GM23338 (cell line): ENCODE measurements around the gene ADCYAP1. TPM values are rescaled to one million over a fixed set of nuclear protein-coding genes. Genes with fewer than 3 reads are reported as not detected.

Experiments used
- ATAC-seq: fragments of 200-7000 bp; cut with Tn5 transposase; 3 replicates; pipeline ENCODE4 v1.9.1; 2020
- DNase-seq: peaks from one replicate; pipeline ENCODE4 v3.0.0-alpha.2; 2015; ENCODE audit warnings: low spot score
- H2AFZ ChIP-seq: fragments of 200-600 bp; sonication (generic); 2 replicates; pipeline ENCODE4 v1.8.0; 2016; ENCODE audit warnings: antibody characterized with exemption, mild to moderate bottlenecking, moderate library complexity
- H3F3A ChIP-seq: fragments of 200-600 bp; sonication (generic); replicated peaks from 2 replicates; pipeline ENCODE4 v1.8.0; 2017; ENCODE audit warnings: antibody characterized with exemption, mixed run types, low read depth
- H3K27ac ChIP-seq: fragments of 200-600 bp; sonication (generic); 2 replicates; pipeline ENCODE4 v1.6.1; 2016; ENCODE audit warnings: low read depth
- H3K27me3 ChIP-seq: fragments of 200-600 bp; sonication (generic); 2 replicates; pipeline ENCODE4 v1.8.0; 2016; ENCODE audit warnings: mild to moderate bottlenecking, mixed run types, moderate library complexity; ENCODE audit not compliant: insufficient read depth
- H3K36me3 ChIP-seq: fragments of 200-600 bp; sonication (generic); 2 replicates; pipeline ENCODE4 v1.8.0; 2016; ENCODE audit warnings: mild to moderate bottlenecking; ENCODE audit not compliant: insufficient read depth
- H3K4me1 ChIP-seq: fragments of 200-600 bp; sonication (generic); 2 replicates; pipeline ENCODE4 v1.8.0; 2016; ENCODE audit warnings: mild to moderate bottlenecking, moderate library complexity; ENCODE audit not compliant: insufficient read depth
- H3K4me2 ChIP-seq: fragments of 200-600 bp; sonication (generic); 2 replicates; pipeline ENCODE4 v1.7.1; 2017; ENCODE audit warnings: mixed run types
- H3K4me3 ChIP-seq: fragments of 200-600 bp; sonication (generic); 2 replicates; pipeline ENCODE4 v1.6.1; 2016; ENCODE audit warnings: mixed run types
- H3K79me2 ChIP-seq: fragments of 200-600 bp; sonication (generic); replicated peaks from 2 replicates; pipeline ENCODE4 v1.8.0; 2017; ENCODE audit warnings: mild to moderate bottlenecking; ENCODE audit not compliant: insufficient read depth
- H3K9me2 ChIP-seq: fragments of 200-600 bp; sonication (generic); 2 replicates; pipeline ENCODE4 v1.8.0; 2017; ENCODE audit not compliant: insufficient read depth
- H4K20me1 ChIP-seq: fragments of 200-600 bp; sonication (generic); replicated peaks from 2 replicates; pipeline ENCODE4 v1.8.0; 2017; ENCODE audit warnings: mild to moderate bottlenecking; ENCODE audit not compliant: insufficient read depth
- H3K27ac Mint-ChIP-seq: 2 replicates; pipeline ENCODE4 v1.8.0; 2020; ENCODE audit warnings: inconsistent platforms, mild to moderate bottlenecking, moderate library complexity, mixed read lengths
- H3K27me3 Mint-ChIP-seq: 3 replicates; pipeline ENCODE4 v1.8.0; 2022; ENCODE audit warnings: low read depth, mild to moderate bottlenecking, moderate library complexity, mixed read lengths, inconsistent platforms; ENCODE audit not compliant: insufficient read depth, poor library complexity
- H3K36me3 Mint-ChIP-seq: 3 replicates; pipeline ENCODE4 v1.8.0; 2021; ENCODE audit warnings: low read depth, mild to moderate bottlenecking, inconsistent platforms, moderate library complexity, mixed read lengths
- H3K4me1 Mint-ChIP-seq: 3 replicates; pipeline ENCODE4 v1.8.0; 2020; ENCODE audit warnings: mild to moderate bottlenecking, inconsistent platforms, mixed read lengths
- H3K4me3 Mint-ChIP-seq: 3 replicates; pipeline ENCODE4 v1.8.0; 2021; ENCODE audit warnings: moderate library complexity, mild to moderate bottlenecking, inconsistent platforms, mixed read lengths
- H3K9me3 Mint-ChIP-seq: 3 replicates; pipeline ENCODE4 v1.8.0; 2020; ENCODE audit warnings: moderate library complexity, mild to moderate bottlenecking, inconsistent platforms, mixed read lengths
- CREB1 ChIP-seq: fragments of 250-450 bp; sonication (Bioruptor Pico); IDR thresholded peaks from 2 replicates; pipeline ENCODE4 v1.5.0; 2020; ENCODE audit warnings: low read depth, mild to moderate bottlenecking, moderate library complexity
- CTCF ChIP-seq, 2 experiments: fragments of 200-600 bp in 1 of 2; sonication (generic) in 1 of 2; conservative IDR thresholded peaks; 2 replicates each; pipeline versions ENCODE4 v1.5.1 to v1.6.1; 2016 to 2017; ENCODE audit warnings: antibody characterized with exemption in 2 of 2, low read depth in 2 of 2, mild to moderate bottlenecking in 2 of 2, moderate library complexity in 1 of 2
- ETS1 ChIP-seq: IDR thresholded peaks from 2 replicates; pipeline ENCODE4 v1.6.1; 2016; ENCODE audit warnings: antibody characterized with exemption
- EZH2 ChIP-seq: fragments of 200-600 bp; sonication (generic); IDR thresholded peaks from one replicate; pipeline ENCODE4 v1.8.0; 2017; ENCODE audit warnings: antibody characterized with exemption, mild to moderate bottlenecking, low read depth; ENCODE audit not compliant: unreplicated experiment
- EZH2phosphoT487 ChIP-seq: fragments of 200-600 bp; sonication (generic); IDR thresholded peaks from one replicate; pipeline ENCODE4 v1.8.1; 2018; ENCODE audit warnings: antibody characterized with exemption; ENCODE audit not compliant: unreplicated experiment
- JUNB ChIP-seq: IDR thresholded peaks from one replicate; pipeline ENCODE4 v1.6.1; 2016; ENCODE audit warnings: antibody characterized with exemption; ENCODE audit not compliant: unreplicated experiment
- NANOG ChIP-seq: IDR thresholded peaks from 2 replicates; pipeline ENCODE4 v1.6.1; 2016; ENCODE audit warnings: antibody characterized with exemption, borderline replicate concordance
- POLR2AphosphoS5 ChIP-seq: IDR thresholded peaks from 2 replicates; pipeline ENCODE4 v1.6.1; 2016; ENCODE audit warnings: antibody characterized with exemption, low read depth
- REST ChIP-seq: IDR thresholded peaks from one replicate; pipeline ENCODE4 v1.6.1; 2018; ENCODE audit warnings: antibody characterized with exemption; ENCODE audit not compliant: unreplicated experiment
- STAT1 ChIP-seq: IDR thresholded peaks from one replicate; pipeline ENCODE4 v1.6.1; 2016; ENCODE audit warnings: antibody characterized with exemption; ENCODE audit not compliant: unreplicated experiment
- ZNF114 ChIP-seq: fragments of 250-450 bp; sonication (Bioruptor Pico); IDR thresholded peaks from 2 replicates; pipeline ENCODE4 v1.5.0; 2020; ENCODE audit warnings: mild to moderate bottlenecking, moderate library complexity
- ZNF331 ChIP-seq: fragments of 250-450 bp; sonication (Bioruptor Pico); IDR thresholded peaks from 2 replicates; pipeline ENCODE4 v1.5.0; 2020; ENCODE audit warnings: low read depth, mild to moderate bottlenecking, moderate library complexity
- ZNF462 ChIP-seq: fragments of 250-450 bp; sonication (Bioruptor Pico); IDR thresholded peaks from 2 replicates; pipeline ENCODE4 v1.5.0; 2020; ENCODE audit warnings: mild to moderate bottlenecking, moderate library complexity
- polyA plus RNA-seq: library from polyadenylated mRNA; unstranded; fragments of >200 nt; fragmentation: Nextera tagmentation; extraction: Ambion mirVana; gene quantifications from 2 replicates; pipeline ENCODE4 v1.2.1, GENCODE V29; 2016
- total RNA-seq: library from RNA; depleted of rRNA; stranded (reverse); fragments of >200 nt; shearing (Covaris generic); gene quantifications from 2 replicates; pipeline ENCODE4 v1.2.3, GENCODE V29; 2014

The ADCYAP1 gene
- total and polyA plus RNA-seq, 2 experiments from 2014 or later: not detected

GRCh38 chr18:950882-951495 is 46.3 kb downstream of the ADCYAP1 start:
- no peak overlapping the region for H3K4me3 ChIP-seq
- no peaks in the 10 kb centered on the region for H3K36me3 Mint-ChIP-seq
- TF ChIP-seq POLR2AphosphoS5 (no peak), ZNF331 (CRISPR knock-in tag) (no peak), ZNF462 (CRISPR knock-in tag) (no peak), CREB1 (CRISPR knock-in tag) (no peak), ZNF114 (CRISPR knock-in tag) (no peak), ETS1 (no peak), CTCF (conservative IDR thresholded peaks at IDR 0.05; ENCODE audit: low read depth in 2 of 2) (no peak), JUNB (no peak), STAT1 (no peak), NANOG (no peak), EZH2 (no peak), EZH2phosphoT487 (no peak), REST (no peak)
- DNase-seq (no peak), ATAC-seq (no peak)
- no peaks in the 10 kb centered on the region for H3F3A ChIP-seq
- no peaks in the 10 kb centered on the region for H3K27me3 ChIP-seq
- no peaks in the 10 kb centered on the region for H3K79me2 ChIP-seq
- peaks cover 5% of the 10 kb centered on the region for H3K4me1 ChIP-seq
- no peak overlapping the region for H3K4me2 ChIP-seq
- H4K20me1 ChIP-seq: no peaks in the 10 kb centered on the region
- no peaks in the 10 kb centered on the region for H3K9me2 ChIP-seq
- no peak overlapping the region for H3K27ac Mint-ChIP-seq
- H3K4me3 Mint-ChIP-seq: no peak overlapping the region
- no peak overlapping the region for H2AFZ ChIP-seq
- H3K4me1 Mint-ChIP-seq: peaks cover 7% of the 10 kb centered on the region; the same call in 2 of the 3 replicates
- no peaks in the 10 kb centered on the region for H3K36me3 ChIP-seq
- no peaks in the 10 kb centered on the region for H3K9me3 Mint-ChIP-seq
- no peak overlapping the region for H3K27ac ChIP-seq
- peaks cover 5% of the 10 kb centered on the region for H3K27me3 Mint-ChIP-seq
